H1 (cell line): ENCODE measurements around the gene PKIB. TPM values are rescaled to one million over a fixed set of nuclear protein-coding genes. Genes with fewer than 3 reads are reported as not detected.

Experiments
- CTCF ChIA-PET: fragments of 300-600 bp; sonication (Branson Sonifier 250); formaldehyde crosslinking; loops from one replicate; lab custom pipeline; 2021; ENCODE audit not compliant: partially characterized antibody; lab: Charles Lee
- POLR2A ChIA-PET: fragments of 300-600 bp; sonication (Branson Sonifier 250); formaldehyde crosslinking; loops from one replicate; lab custom pipeline; 2021; ENCODE audit warnings: inconsistent platforms; ENCODE audit not compliant: partially characterized antibody; lab: Charles Lee
- DNase-seq, 2 experiments: peaks; one replicate each; pipeline versions ENCODE4 v3.0.0 to v3.0.0-alpha.2; 2010 to 2022; ENCODE audit warnings: low spot score in 2 of 2, low read depth in 1 of 2, mixed read lengths in 1 of 2
- FAIRE-seq: peaks from 2 replicates; lab custom pipeline; 2011; peaks lifted over from hg19 to GRCh38; lab: Jason Lieb, UNC
- H2AFZ ChIP-seq: 2 replicates; pipeline ENCODE4 v1.8.1; 2012; ENCODE audit warnings: low read length, inconsistent platforms
- H2AK5ac ChIP-seq: 2 replicates; pipeline ENCODE4 v1.6.1; 2013; ENCODE audit warnings: low read depth, low read length
- H2BK120ac ChIP-seq: replicated peaks from 2 replicates; pipeline ENCODE3; 2013; ENCODE audit warnings: low read depth, low read length, inconsistent platforms
- H2BK12ac ChIP-seq: 2 replicates; pipeline ENCODE4 v1.6.1; 2013; ENCODE audit warnings: low read depth, low read length
- H2BK15ac ChIP-seq: 2 replicates; pipeline ENCODE4 v1.6.1; 2013; ENCODE audit warnings: low read length
- H2BK20ac ChIP-seq: 2 replicates; pipeline ENCODE4 v1.6.1; 2013; ENCODE audit warnings: low read length
- H2BK5ac ChIP-seq: 2 replicates; pipeline ENCODE4 v1.6.1; 2013; ENCODE audit warnings: low read depth, low read length
- H3K14ac ChIP-seq: 2 replicates; pipeline ENCODE4 v1.6.1; 2013; ENCODE audit warnings: inconsistent platforms; ENCODE audit not compliant: insufficient read length
- H3K18ac ChIP-seq: 2 replicates; pipeline ENCODE4 v1.6.1; 2013; ENCODE audit warnings: low read length; ENCODE audit errors: extremely low read depth
- H3K23ac ChIP-seq: 2 replicates; pipeline ENCODE4 v1.6.1; 2013; ENCODE audit warnings: inconsistent platforms; ENCODE audit not compliant: insufficient read length
- H3K23me2 ChIP-seq: 2 replicates; pipeline ENCODE4 v1.6.1; 2013; ENCODE audit warnings: low read depth, low read length
- H3K27ac ChIP-seq: 2 replicates; pipeline ENCODE4 v1.6.1; 2011; ENCODE audit warnings: low read depth, low read length, inconsistent platforms
- H3K27me3 ChIP-seq, 4 experiments: replicated peaks in 1 of 4; 1 replicate in 1 of 4; 2 replicates in 3 of 4; pipeline versions ENCODE4 v1.6.1 to v1.8.1; 2011 to 2013; ENCODE audit warnings: low read length in 3 of 4, mild to moderate bottlenecking in 3 of 4, inconsistent platforms in 2 of 4, mixed read lengths in 2 of 4, moderate library complexity in 1 of 4; ENCODE audit not compliant: control insufficient read depth in 3 of 4, insufficient read depth in 3 of 4; ENCODE audit errors: extremely low read depth in 1 of 4
- H3K36me3 ChIP-seq, 4 experiments: 2 replicates each; pipeline versions ENCODE4 v1.6.1 to v1.8.1; 2011 to 2013; ENCODE audit warnings: mild to moderate bottlenecking in 4 of 4, low read length in 3 of 4, moderate library complexity in 2 of 4, control low read depth in 1 of 4, inconsistent platforms in 1 of 4; ENCODE audit not compliant: insufficient read depth in 4 of 4, control insufficient read depth in 2 of 4
- H3K4ac ChIP-seq: replicated peaks from 2 replicates; pipeline ENCODE3; 2013; ENCODE audit warnings: low read length, low read depth, mixed read lengths, inconsistent platforms; ENCODE audit not compliant: insufficient read length
- H3K4me1 ChIP-seq, 4 experiments: replicated peaks in 1 of 4; 1 replicate in 1 of 4; 2 replicates in 3 of 4; pipeline versions ENCODE4 v1.6.1 to v1.8.1; 2011 to 2013; ENCODE audit warnings: low read length in 3 of 4, inconsistent platforms in 2 of 4, mixed read lengths in 1 of 4; ENCODE audit not compliant: insufficient read depth in 4 of 4, control insufficient read depth in 3 of 4
- H3K4me2 ChIP-seq, 2 experiments: 2 replicates each; pipeline versions ENCODE4 v1.6.1 to v1.8.1; 2011 to 2013; ENCODE audit warnings: low read depth in 2 of 2, low read length in 2 of 2, control low read depth in 1 of 2, inconsistent platforms in 1 of 2, mild to moderate bottlenecking in 1 of 2; ENCODE audit not compliant: insufficient read depth in 1 of 2
- H3K4me3 ChIP-seq, 4 experiments: fragments of 200-600, 300-600 bp in 1 of 4; sonication (generic), shearing (Covaris generic), sonication (Bioruptor Twin) in 1 of 4; 2 replicates each; pipeline versions ENCODE4 v1.5.1 to v1.8.1; 2011 to 2016; ENCODE audit warnings: low read length in 4 of 4, low read depth in 3 of 4, control low read depth in 2 of 4, inconsistent platforms in 2 of 4, mild to moderate bottlenecking in 2 of 4, mixed read lengths in 1 of 4, moderate library complexity in 1 of 4; ENCODE audit not compliant: insufficient read depth in 2 of 4; ENCODE audit errors: extremely low read depth in 1 of 4
- H3K56ac ChIP-seq: replicated peaks from 2 replicates; pipeline ENCODE3; 2013; ENCODE audit warnings: low read depth, mild to moderate bottlenecking, mixed read lengths, low read length, inconsistent platforms; ENCODE audit not compliant: insufficient read length
- H3K79me1 ChIP-seq: 2 replicates; pipeline ENCODE4 v1.6.1; 2013; ENCODE audit warnings: low read depth, low read length, control low read depth
- H3K79me2 ChIP-seq, 2 experiments: 2 replicates each; pipeline versions ENCODE4 v1.6.1 to v1.8.1; 2012 to 2013; ENCODE audit warnings: low read length in 2 of 2, mild to moderate bottlenecking in 2 of 2, inconsistent platforms in 1 of 2; ENCODE audit not compliant: insufficient read depth in 2 of 2, control insufficient read depth in 1 of 2
- H3K9ac ChIP-seq, 4 experiments: replicated peaks in 1 of 4; 1 replicate in 1 of 4; 2 replicates in 3 of 4; pipeline versions ENCODE4 v1.6.1 to v1.8.1; 2011 to 2013; ENCODE audit warnings: low read depth in 3 of 4, low read length in 3 of 4, control low read depth in 2 of 4, mild to moderate bottlenecking in 2 of 4, moderate library complexity in 2 of 4, inconsistent platforms in 1 of 4; ENCODE audit errors: extremely low read depth in 1 of 4
- H3K9me3 ChIP-seq, 2 experiments: 2 replicates each; pipeline versions ENCODE4 v1.6.1 to v1.8.1; 2012 to 2013; ENCODE audit warnings: mild to moderate bottlenecking in 2 of 2, moderate library complexity in 2 of 2, control low read depth in 1 of 2, inconsistent platforms in 1 of 2, low read depth in 1 of 2, low read length in 1 of 2, mixed read lengths in 1 of 2; ENCODE audit not compliant: insufficient read depth in 2 of 2
- H4K20me1 ChIP-seq, 2 experiments: replicated peaks in 1 of 2; 2 replicates each; pipeline versions ENCODE3 to v1.8.1; 2011 to 2013; ENCODE audit warnings: inconsistent platforms in 2 of 2, low read length in 2 of 2, mild to moderate bottlenecking in 1 of 2; ENCODE audit not compliant: insufficient read depth in 2 of 2, control insufficient read depth in 1 of 2
- H4K5ac ChIP-seq: 2 replicates; pipeline ENCODE4 v1.6.1; 2013; ENCODE audit warnings: low read length, low read depth, mixed read lengths, inconsistent platforms; ENCODE audit not compliant: insufficient read length
- H4K8ac ChIP-seq: 2 replicates; pipeline ENCODE4 v1.8.0; 2013; ENCODE audit warnings: mild to moderate bottlenecking, moderate library complexity, low read length, inconsistent platforms; ENCODE audit not compliant: insufficient read depth; ENCODE audit errors: extremely low read depth
- H4K91ac ChIP-seq: replicated peaks from 2 replicates; pipeline ENCODE3; 2013; ENCODE audit warnings: low read length, mixed read lengths, inconsistent platforms; ENCODE audit not compliant: insufficient read length
- ATF3 ChIP-seq: IDR thresholded peaks from 2 replicates; pipeline ENCODE4 v1.6.1; 2011; ENCODE audit warnings: low read depth, mild to moderate bottlenecking, low read length; ENCODE audit not compliant: insufficient read depth
- CBX8 ChIP-seq: fragments of 300-800, 300-1000 bp; sonication (generic); IDR thresholded peaks from 2 replicates; pipeline ENCODE4 v1.7.1; 2016; ENCODE audit warnings: low read depth, low read length, borderline replicate concordance
- CREB1 ChIP-seq: IDR thresholded peaks from 2 replicates; pipeline ENCODE4 v1.6.1; 2012; ENCODE audit warnings: inconsistent platforms
- E2F6 ChIP-seq: IDR thresholded peaks from 2 replicates; pipeline ENCODE4 v1.6.1; 2012; ENCODE audit warnings: inconsistent platforms
- JUN ChIP-seq: IDR thresholded peaks from 2 replicates; pipeline ENCODE4 v1.6.1; 2011; ENCODE audit warnings: low read depth, mild to moderate bottlenecking, improper control_type of control experiment, low read length
- NANOG ChIP-seq: IDR thresholded peaks from 2 replicates; pipeline ENCODE4 v1.6.1; 2011; ENCODE audit warnings: low read length, low read depth, mild to moderate bottlenecking, inconsistent platforms; ENCODE audit not compliant: insufficient read depth, poor library complexity, severe bottlenecking
- POLR2A ChIP-seq, 2 experiments: IDR thresholded peaks; 1 replicate in 1 of 2; 2 replicates in 1 of 2; pipeline ENCODE4 v1.6.1; 2011; ENCODE audit warnings: low read depth in 2 of 2, low read length in 2 of 2, mild to moderate bottlenecking in 2 of 2; ENCODE audit errors: control extremely low read depth in 1 of 2
- POU5F1 ChIP-seq: IDR thresholded peaks from 2 replicates; pipeline ENCODE4 v1.6.1; 2011; ENCODE audit warnings: low read depth, mild to moderate bottlenecking, low read length, moderate library complexity
- SIN3A ChIP-seq, 2 experiments: IDR thresholded peaks in 1 of 2; conservative IDR thresholded peaks in 1 of 2; 2 replicates each; pipeline ENCODE4 v1.6.1; 2011 to 2012; ENCODE audit warnings: low read length in 2 of 2, improper control_type of control experiment in 1 of 2, low read depth in 1 of 2, mild to moderate bottlenecking in 1 of 2
- SIRT6 ChIP-seq: IDR thresholded peaks from one replicate; pipeline ENCODE4 v1.7.1; 2012; ENCODE audit warnings: low read length, inconsistent platforms
- SP1 ChIP-seq: IDR thresholded peaks from 2 replicates; pipeline ENCODE4 v1.6.1; 2011; ENCODE audit warnings: low read depth, low read length
- YY1 ChIP-seq: IDR thresholded peaks from 2 replicates; pipeline ENCODE4 v1.6.1; 2011; ENCODE audit warnings: low read depth, mild to moderate bottlenecking, low read length
- ZNF274 ChIP-seq: IDR thresholded peaks from 2 replicates; pipeline ENCODE4 v1.7.0; 2012; ENCODE audit warnings: low read length, borderline replicate concordance; ENCODE audit errors: extremely low read depth
- WGBS, 2 experiments: shearing (Covaris generic) in 1 of 2; methylation state at CpG; one replicate each; pipeline versions ENCODE4 v1.1.6 to v1.1.7; 2013 to 2015; ENCODE audit warnings: low lambda C conversion rate in 2 of 2, mixed read lengths in 2 of 2, inconsistent platforms in 1 of 2, low coverage in 1 of 2, missing lambda C conversion rate in 1 of 2; ENCODE audit not compliant: insufficient replicate concordance in 2 of 2, insufficient coverage in 1 of 2, insufficient read length in 1 of 2; ENCODE audit errors: extremely low coverage in 1 of 2, missing lambda C conversion rate in 1 of 2; 5-methylcytosine and 5-hydroxymethylcytosine counted together
- polyA plus RNA-seq, 7 experiments: library from polyadenylated mRNA; depleted of rRNA in 3 of 7; stranded (reverse) in 5 of 7; unstranded in 2 of 7; fragments of >200 nt in 5 of 7; fragments of 200-250 nt in 2 of 7; gene quantifications; 1 replicate in 5 of 7; 2 replicates in 1 of 7; 4 replicates in 1 of 7; pipeline versions ENCODE4 v1.2.1 to v1.2.3, GENCODE V29; 2011 to 2013; ENCODE audit warnings: missing spikeins in 2 of 7, mixed read lengths in 2 of 7
- total RNA-seq: library from RNA; stranded (reverse); fragmentation: NEBNext Ultra II Directional; extraction: Animal tissue kit (Norgen Biotek cat#: 25700); gene quantifications from 2 replicates; pipeline ENCODE4 v1.2.1, GENCODE V29; 2021

PKIB gene
- total and polyA plus RNA-seq, 2 of the 8 experiments (the other 6 are each of a cell fraction or from before 2014, with no cell fraction given) = 13.5 to 73.3 TPM

GRCh38 chr6:122752459-122752858, 142.3 kb downstream of the PKIB start:
- H3K79me1 ChIP-seq = no peaks in the 10 kb centered on the region
- TF ChIP-seq ZNF274 (no peak), SIN3A (conservative IDR thresholded peaks at IDR 0.05 in 1 of 2, IDR thresholded peaks at IDR 0.05 in 1 of 2; ENCODE audit: low read depth in 1 of 2, low read length in 2 of 2) (no peak), JUN (no peak), CREB1 (no peak), E2F6 (no peak), POLR2A (IDR thresholded peaks at IDR 0.05; ENCODE audit: control extremely low read depth in 1 of 2, low read depth in 2 of 2, low read length in 2 of 2) (no peak), CBX8 (no peak), YY1 (no peak), POU5F1 (no peak), NANOG (no peak), ATF3 (no peak), SIRT6 (no peak), SP1 (no peak)

More at GRCh38 chr6:122752459-122752858, 142.3 kb downstream of the PKIB start:
- Histone ChIP-seq H4K8ac (no peak overlapping the region), H3K36me3 (no peaks in the 10 kb centered on the region), H3K4me2 (no peak overlapping the region), H3K23me2 (no peaks in the 10 kb centered on the region), H3K18ac (no peak overlapping the region), H2BK12ac (no peak overlapping the region), H3K9me3 (peaks cover 3% of the 10 kb centered on the region in 2 experiments; a peak in 1 of 4 replicates), H3K79me2 (no peaks in the 10 kb centered on the region), H3K23ac (no peak overlapping the region), H2AFZ (no peak overlapping the region), H3K56ac (no peak overlapping the region), H4K20me1 (no peaks in the 10 kb centered on the region), H2AK5ac (no peak overlapping the region), H3K4me1 (peaks cover 0 to 4% (median 1%) of the 10 kb centered on the region in 4 experiments; a peak in 1 of 7 replicates), H3K9ac (no peak overlapping the region), H2BK15ac (no peak overlapping the region), H4K91ac (no peak overlapping the region), H3K14ac (no peak overlapping the region), H2BK20ac (no peak overlapping the region), H3K27me3 (0 out of 7 replicates have a peak, but pooled peaks cover 0 to 1% (median 0%) of the 10 kb centered on the region in 4 experiments), H3K27ac (no peak overlapping the region), H3K4me3 (no peak overlapping the region), H2BK5ac (no peak overlapping the region), H3K4ac (no peak overlapping the region), H2BK120ac (no peak overlapping the region), H4K5ac (no peak overlapping the region)
- FAIRE-seq (no peak), DNase-seq (no peak)
- ChIA-PET CTCF (interaction anchor here (0.7 to 3.8 kb wide), 5 partner anchors 8 to 86 kb away, joined by 3 to 20 read pairs (median 3); no protein-coding TSS in a partner anchor), POLR2A (no interaction called here)
- WGBS, 2 experiments = 57% methylated on average over 1 of the region's 1 CpG; no CpG with 5 or more reads in 1 of the 2 experiments
